Upper lobe of right lung (tissue), 1 donor: Measurements from ENCODE around the gene PASD1. TPM values are rescaled to one million over a fixed set of nuclear protein-coding genes. Genes with fewer than 3 reads are reported as not detected.

ENCODE experiments used
- ATAC-seq: fragments of 200-7000 bp; cut with Tn5 transposase; one replicate; pipeline ENCODE4 v1.9.1; 2020; ENCODE audit warnings: mild to moderate bottlenecking, moderate library complexity
- DNase-seq: peaks from one replicate; pipeline ENCODE4 v3.0.0-alpha.2; 2020
- H3K27ac ChIP-seq: fragments of 200-600 bp; one replicate; pipeline ENCODE4 v1.8.0; 2022
- H3K27me3 ChIP-seq: fragments of 200-600 bp; one replicate; pipeline ENCODE4 v1.8.0; 2022; ENCODE audit warnings: mild to moderate bottlenecking
- H3K36me3 ChIP-seq: fragments of 200-600 bp; one replicate; pipeline ENCODE4 v1.8.0; 2022
- H3K4me1 ChIP-seq: fragments of 200-600 bp; one replicate; pipeline ENCODE4 v1.8.0; 2022
- H3K4me3 ChIP-seq: fragments of 200-600 bp; one replicate; pipeline ENCODE4 v1.8.0; 2022; ENCODE audit warnings: mild to moderate bottlenecking
- H3K9me3 ChIP-seq: fragments of 200-600 bp; one replicate; pipeline ENCODE4 v1.8.0; 2022
- intact Hi-C: fragments of 100-400 bp; cut with DNase I; formaldehyde crosslinking; loops from one replicate; pipeline ENCODE4 v1.11.0; 2022
- total RNA-seq: library from RNA; stranded (reverse); fragmentation: NEBNext Ultra II Directional; extraction: Animal tissue kit (Norgen Biotek cat#: 25700); gene quantifications from one replicate; pipeline ENCODE4 v1.2.1, GENCODE V29; 2021
- TF ChIP-seq, protein P1 (sequence below): fragments of 200-600 bp; IDR thresholded peaks from one replicate; pipeline ENCODE4 v1.8.0; 2022; ENCODE audit warnings: antibody characterized with exemption
- donor health status: DM: no; HTN: yes; CAD: no; lungs with severe emphysema.

The PASD1 gene
- total RNA-seq, 1 donor from 2014 or later, result not detected

DNA sequence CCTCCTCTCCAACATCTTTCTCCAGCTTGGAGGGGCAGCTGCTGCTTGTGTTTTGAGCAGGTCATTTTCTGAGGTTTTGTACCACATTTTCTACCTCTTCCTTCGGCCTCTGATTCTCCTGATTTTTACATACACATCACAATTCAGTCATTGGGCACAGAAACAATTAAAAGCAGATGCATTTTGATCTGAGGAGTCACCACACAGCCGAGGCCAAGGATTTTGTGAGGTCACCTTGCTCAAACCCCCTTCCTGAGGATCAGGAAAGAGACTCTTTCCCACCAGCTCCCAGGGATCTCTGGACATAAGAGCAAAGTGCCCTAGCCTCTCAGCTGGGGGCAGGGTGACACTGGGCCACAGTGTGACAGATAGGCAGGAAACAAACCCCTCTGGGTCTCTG is 147.0 kb downstream of the PASD1 start:
- Histone ChIP-seq H3K9me3 (no peaks in the 10 kb centered on the region), H3K4me3 (no peak overlapping the region), H3K36me3 (no peaks in the 10 kb centered on the region), H3K4me1 (no peaks in the 10 kb centered on the region), H3K27me3 (no peaks in the 10 kb centered on the region), H3K27ac (no peak overlapping the region)
- TF ChIP-seq, protein P1, sequence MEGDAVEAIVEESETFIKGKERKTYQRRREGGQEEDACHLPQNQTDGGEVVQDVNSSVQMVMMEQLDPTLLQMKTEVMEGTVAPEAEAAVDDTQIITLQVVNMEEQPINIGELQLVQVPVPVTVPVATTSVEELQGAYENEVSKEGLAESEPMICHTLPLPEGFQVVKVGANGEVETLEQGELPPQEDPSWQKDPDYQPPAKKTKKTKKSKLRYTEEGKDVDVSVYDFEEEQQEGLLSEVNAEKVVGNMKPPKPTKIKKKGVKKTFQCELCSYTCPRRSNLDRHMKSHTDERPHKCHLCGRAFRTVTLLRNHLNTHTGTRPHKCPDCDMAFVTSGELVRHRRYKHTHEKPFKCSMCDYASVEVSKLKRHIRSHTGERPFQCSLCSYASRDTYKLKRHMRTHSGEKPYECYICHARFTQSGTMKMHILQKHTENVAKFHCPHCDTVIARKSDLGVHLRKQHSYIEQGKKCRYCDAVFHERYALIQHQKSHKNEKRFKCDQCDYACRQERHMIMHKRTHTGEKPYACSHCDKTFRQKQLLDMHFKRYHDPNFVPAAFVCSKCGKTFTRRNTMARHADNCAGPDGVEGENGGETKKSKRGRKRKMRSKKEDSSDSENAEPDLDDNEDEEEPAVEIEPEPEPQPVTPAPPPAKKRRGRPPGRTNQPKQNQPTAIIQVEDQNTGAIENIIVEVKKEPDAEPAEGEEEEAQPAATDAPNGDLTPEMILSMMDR, result no peak
- intact Hi-C loops, result no loop called here
- DNase-seq (no peak), ATAC-seq (no peak)

DNA sequence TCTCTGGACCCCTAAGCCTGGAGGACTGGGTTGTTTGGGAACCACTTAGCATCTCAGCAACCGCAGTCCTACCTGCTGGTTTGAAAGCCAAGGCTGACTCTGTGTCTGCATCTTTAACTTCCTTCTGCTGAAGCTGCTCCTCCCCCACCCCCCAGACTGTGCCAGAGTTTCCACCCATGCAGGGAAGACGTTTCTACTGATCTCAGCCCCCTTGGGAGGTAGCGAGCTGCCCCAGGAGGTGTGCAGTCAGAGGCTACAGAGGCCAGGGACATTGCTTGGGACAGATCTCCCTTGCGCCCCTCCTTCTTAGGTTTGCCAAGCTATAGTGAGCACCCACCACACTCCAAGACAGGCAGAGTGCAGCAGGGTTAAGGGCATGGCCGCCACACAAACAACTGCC is 147.7 kb downstream of the PASD1 start:
- Histone ChIP-seq H3K27me3 (no peaks in the 10 kb centered on the region), H3K27ac (no peak overlapping the region), H3K4me1 (no peaks in the 10 kb centered on the region), H3K4me3 (no peak overlapping the region), H3K36me3 (no peaks in the 10 kb centered on the region), H3K9me3 (no peaks in the 10 kb centered on the region)
- TF ChIP-seq, protein P1, result no peak
- DNase-seq (no peak), ATAC-seq (no peak)
- intact Hi-C loops, result no loop called here

DNA sequence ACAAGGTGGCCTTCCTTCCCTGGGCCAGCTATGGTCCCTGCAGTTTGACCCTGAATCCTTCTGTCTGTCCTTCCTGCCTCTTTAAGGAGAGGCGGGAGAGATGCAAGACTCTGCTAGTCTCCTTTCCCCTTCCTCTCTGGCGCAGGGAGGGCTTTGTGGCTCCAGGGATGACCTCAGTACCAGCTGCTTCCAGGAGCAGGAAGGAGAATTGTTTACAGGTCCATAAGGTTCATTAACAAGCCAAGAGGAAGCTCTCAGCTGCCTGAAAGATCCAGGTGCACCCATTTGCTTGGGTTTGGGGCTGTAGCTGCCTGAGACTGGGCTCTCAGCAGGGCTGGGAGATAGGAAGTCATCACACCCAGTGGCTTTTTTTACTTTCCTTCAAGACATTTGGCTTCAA is 148.3 kb downstream of the PASD1 start:
- ATAC-seq, result no peak

DNA sequence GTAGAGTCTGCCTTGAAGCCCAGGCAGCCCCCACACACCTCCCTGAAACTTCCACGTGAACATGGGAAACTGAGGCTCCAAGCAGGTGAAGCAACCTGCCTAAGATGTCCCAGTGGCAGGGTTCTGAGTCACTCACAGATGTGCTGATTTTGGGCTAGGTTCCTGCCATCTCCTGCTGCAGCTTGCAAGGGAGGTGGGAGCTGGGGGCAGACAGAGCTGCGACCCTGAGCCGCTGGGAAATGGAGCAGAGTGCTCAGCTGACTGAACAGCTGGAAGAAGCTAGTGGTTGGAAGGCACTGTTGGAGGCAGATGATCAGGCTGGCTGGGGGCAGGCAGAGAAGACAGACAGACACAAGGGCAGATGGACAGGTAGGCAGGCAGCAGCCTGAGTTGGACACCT is 148.8 kb downstream of the PASD1 start:
- Histone ChIP-seq H3K4me1 (no peaks in the 10 kb centered on the region), H3K27ac (no peak overlapping the region), H3K4me3 (no peak overlapping the region), H3K27me3 (no peaks in the 10 kb centered on the region), H3K36me3 (no peaks in the 10 kb centered on the region), H3K9me3 (no peaks in the 10 kb centered on the region)
- no peak for ATAC-seq
- TF ChIP-seq, protein P1, result no peak
- no peak for DNase-seq
- intact Hi-C loops, result no loop called here

More for the DNA sequence above, 148.3 kb downstream of the PASD1 start:
- Histone ChIP-seq H3K9me3 (no peaks in the 10 kb centered on the region), H3K27ac (no peak overlapping the region), H3K4me1 (no peaks in the 10 kb centered on the region), H3K36me3 (no peaks in the 10 kb centered on the region), H3K27me3 (no peaks in the 10 kb centered on the region), H3K4me3 (no peak overlapping the region)
- DNase-seq, result no peak
- intact Hi-C loops, result no loop called here
- TF ChIP-seq, protein P1, result no peak

DNA sequence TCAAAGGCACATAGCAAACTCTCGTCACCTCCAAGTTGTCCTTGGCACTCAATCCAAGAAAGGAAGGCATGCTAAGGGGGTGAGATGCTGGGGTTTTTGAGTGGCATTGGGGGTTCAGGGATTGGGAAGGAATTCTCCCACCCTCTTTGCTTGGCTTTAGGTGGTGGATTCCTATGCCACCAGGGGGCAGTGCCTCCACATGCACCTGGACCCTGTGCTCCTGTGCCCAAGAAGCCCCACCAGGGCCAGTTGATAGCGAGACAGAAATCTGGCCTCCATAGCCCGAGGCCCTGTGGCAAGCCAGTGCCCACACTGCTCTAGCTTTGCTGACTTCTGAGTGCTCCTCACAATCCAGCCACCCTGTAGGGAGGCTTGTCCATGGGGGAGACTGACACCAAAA is 150.4 kb downstream of the PASD1 start:
- intact Hi-C loops, result no loop called here
- no peaks in the 10 kb centered on the region for H3K27me3 ChIP-seq
- H3K36me3 ChIP-seq, result no peaks in the 10 kb centered on the region
- ATAC-seq (peak; percentile 35), DNase-seq (no peak)
- no peaks in the 10 kb centered on the region for H3K4me1 ChIP-seq
- TF ChIP-seq, protein P1, result peak; percentile 30
- no peak overlapping the region for H3K27ac ChIP-seq
- H3K9me3 ChIP-seq, result no peaks in the 10 kb centered on the region
- no peak overlapping the region for H3K4me3 ChIP-seq

DNA sequence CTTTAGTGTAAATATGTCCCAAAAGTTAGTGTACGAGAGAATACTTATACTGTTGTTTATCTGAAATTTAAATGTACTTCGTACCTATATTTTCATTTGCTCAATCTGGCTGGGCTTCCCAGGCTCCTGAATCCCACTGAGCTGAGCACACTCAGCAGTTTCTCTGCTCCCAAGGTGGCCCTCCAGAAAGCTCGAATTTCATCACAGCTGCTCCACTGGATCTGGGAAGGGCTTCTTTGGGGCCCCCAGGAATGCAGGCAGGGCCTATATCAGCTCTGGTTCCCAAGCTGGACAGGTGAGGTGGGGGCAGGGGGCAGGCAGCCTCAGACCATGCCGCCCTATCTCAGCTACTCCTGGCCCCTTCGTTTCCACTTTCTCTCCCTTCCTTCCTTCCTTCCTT is 150.9 kb downstream of the PASD1 start:
- DNase-seq (no peak), ATAC-seq (no peak)
- Histone ChIP-seq H3K4me3 (no peak overlapping the region), H3K27me3 (no peaks in the 10 kb centered on the region), H3K4me1 (no peaks in the 10 kb centered on the region), H3K9me3 (no peaks in the 10 kb centered on the region), H3K36me3 (no peaks in the 10 kb centered on the region), H3K27ac (no peak overlapping the region)
- TF ChIP-seq, protein P1, result no peak
- intact Hi-C loops, result no loop called here
